Neutrophil (primary cell): ENCODE measurements around the gene HTR4.

Source experiments
- H3K27ac ChIP-seq: fragments of 200-600 bp; sonication (generic); 2 replicates; pipeline ENCODE4 v1.5.1; 2016; ENCODE audit warnings: mild to moderate bottlenecking, moderate library complexity
- H3K27me3 ChIP-seq: fragments of 200-600 bp; sonication (generic); 2 replicates; pipeline ENCODE4 v1.6.0; 2016; ENCODE audit warnings: mild to moderate bottlenecking
- H3K36me3 ChIP-seq: fragments of 200-600 bp; sonication (generic); 2 replicates; pipeline ENCODE4 v1.5.1; 2017
- H3K4me1 ChIP-seq, 2 experiments: fragments of 200-600 bp in 1 of 2; sonication (generic) in 1 of 2; 1 replicate in 1 of 2; 2 replicates in 1 of 2; pipeline versions ENCODE4 v1.5.1 to v1.6.1; 2013 to 2016; ENCODE audit warnings: low read depth in 1 of 2, low read length in 1 of 2, mild to moderate bottlenecking in 1 of 2, moderate library complexity in 1 of 2; ENCODE audit not compliant: control insufficient read depth in 1 of 2, insufficient read depth in 1 of 2
- H3K4me3 ChIP-seq, 2 experiments: fragments of 200-600 bp in 1 of 2; sonication (generic) in 1 of 2; 1 replicate in 1 of 2; 2 replicates in 1 of 2; pipeline ENCODE4 v1.5.1; 2013 to 2016; ENCODE audit warnings: low read depth in 1 of 2, low read length in 1 of 2, mild to moderate bottlenecking in 1 of 2, moderate library complexity in 1 of 2
- H3K9me3 ChIP-seq: fragments of 200-600 bp; sonication (generic); 2 replicates; pipeline ENCODE4 v1.5.1; 2016
- TF ChIP-seq, protein P1 (sequence below): fragments of 200-600 bp; sonication (generic); IDR thresholded peaks from 2 replicates; pipeline ENCODE4 v1.5.1; 2016; ENCODE audit warnings: antibody characterized with exemption

HTR4 gene

DNA sequence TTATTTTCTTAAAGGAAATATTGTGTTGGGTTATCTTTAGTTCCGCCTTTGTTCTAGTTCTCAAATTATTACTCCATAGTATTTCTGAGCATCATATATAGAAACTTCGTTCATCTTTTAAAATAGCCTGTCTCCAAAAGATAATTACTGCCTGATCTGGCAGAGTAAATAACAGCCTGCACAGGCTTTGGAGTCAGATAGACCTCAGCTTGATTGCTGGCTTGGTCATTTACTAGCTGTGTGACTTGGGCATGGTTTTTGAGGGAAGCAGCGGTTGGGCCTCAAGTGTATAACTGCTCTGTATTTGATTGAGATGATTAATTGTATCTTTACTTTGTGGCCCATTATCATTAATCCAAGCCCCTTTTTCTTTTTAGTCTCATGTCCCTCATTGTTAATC is 220.5 kb downstream of the HTR4 start:
- Histone ChIP-seq H3K36me3 (peaks cover 84% of the 10 kb centered on the region), H3K27me3 (no peaks in the 10 kb centered on the region), H3K4me1 (peaks cover 3 to 4% of the 10 kb centered on the region in 2 experiments), H3K27ac (no peak overlapping the region), H3K9me3 (no peaks in the 10 kb centered on the region), H3K4me3 (no peak overlapping the region)
- TF ChIP-seq, protein P1, sequence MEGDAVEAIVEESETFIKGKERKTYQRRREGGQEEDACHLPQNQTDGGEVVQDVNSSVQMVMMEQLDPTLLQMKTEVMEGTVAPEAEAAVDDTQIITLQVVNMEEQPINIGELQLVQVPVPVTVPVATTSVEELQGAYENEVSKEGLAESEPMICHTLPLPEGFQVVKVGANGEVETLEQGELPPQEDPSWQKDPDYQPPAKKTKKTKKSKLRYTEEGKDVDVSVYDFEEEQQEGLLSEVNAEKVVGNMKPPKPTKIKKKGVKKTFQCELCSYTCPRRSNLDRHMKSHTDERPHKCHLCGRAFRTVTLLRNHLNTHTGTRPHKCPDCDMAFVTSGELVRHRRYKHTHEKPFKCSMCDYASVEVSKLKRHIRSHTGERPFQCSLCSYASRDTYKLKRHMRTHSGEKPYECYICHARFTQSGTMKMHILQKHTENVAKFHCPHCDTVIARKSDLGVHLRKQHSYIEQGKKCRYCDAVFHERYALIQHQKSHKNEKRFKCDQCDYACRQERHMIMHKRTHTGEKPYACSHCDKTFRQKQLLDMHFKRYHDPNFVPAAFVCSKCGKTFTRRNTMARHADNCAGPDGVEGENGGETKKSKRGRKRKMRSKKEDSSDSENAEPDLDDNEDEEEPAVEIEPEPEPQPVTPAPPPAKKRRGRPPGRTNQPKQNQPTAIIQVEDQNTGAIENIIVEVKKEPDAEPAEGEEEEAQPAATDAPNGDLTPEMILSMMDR, result no peak
